PFSK-1 (cell line): ENCODE measurements around the gene IL10.

Source experiments
- POLR2AphosphoS5 ChIP-seq: IDR thresholded peaks from 2 replicates; pipeline ENCODE4 v1.6.1; 2012; ENCODE audit warnings: low read depth, mild to moderate bottlenecking, control low read depth, low read length, moderate library complexity
- REST ChIP-seq, 2 experiments: IDR thresholded peaks; 2 replicates each; pipeline versions ENCODE4 v1.6.1 to v1.8.0; 2011 to 2012; ENCODE audit warnings: low read depth in 2 of 2, low read length in 2 of 2, control low read depth in 1 of 2, inconsistent platforms in 1 of 2, mild to moderate bottlenecking in 1 of 2, moderate library complexity in 1 of 2; ENCODE audit not compliant: insufficient read depth in 1 of 2
- SIN3A ChIP-seq: IDR thresholded peaks from 2 replicates; pipeline ENCODE4 v1.6.1; 2012; ENCODE audit warnings: mild to moderate bottlenecking, low read length, moderate library complexity, borderline replicate concordance; ENCODE audit not compliant: insufficient read depth

- TF ChIP-seq REST (IDR thresholded peaks at IDR 0.05; ENCODE audit: insufficient read depth in 1 of 2, low read depth in 2 of 2, low read length in 2 of 2): no peak
- TF ChIP-seq POLR2AphosphoS5: no peak
- no peak for TF ChIP-seq SIN3A
Observed at GRCh38 chr1:206723805-206724472, 48.4 kb downstream of the IL10 start.
